ENCODE measurements around the gene NR3C2. TPM values are rescaled to one million over a fixed set of nuclear protein-coding genes. Genes with fewer than 3 reads are reported as not detected.

Gene NR3C2
- total RNA-seq, 5 donors from 2014 or later (not counting 1 experiment from before 2014, with no cell fraction given) = 33.5 to 60.4 (median 34.5) TPM

- peaks cover 63 to 77% (median 65%) of the 10 kb centered on the region in 3 donors for H3K4me1 Mint-ChIP-seq
- no peaks in the 10 kb centered on the region for H3K27me3 Mint-ChIP-seq
- CTCF ChIA-PET = interaction anchor here (0.5 to 1.8 kb wide), 12 partner anchors 8 to 1424 kb away, joined by 3 to 9 read pairs (median 3); no protein-coding TSS in a partner anchor
- peaks cover 0 to 6% (median 3%) of the 10 kb centered on the region in 3 donors for H3K9me3 Mint-ChIP-seq
- peak overlapping the region; percentile 93 to 98 for H3K27ac Mint-ChIP-seq
- peak in 11 of 35 experiments; percentile 10 to 65 (median 21) for DNase-seq
- peaks cover 0 to 10% of the 10 kb centered on the region in 2 donors for H3K36me3 ChIP-seq (ENCODE audit: control insufficient read depth in 2 of 2, extremely low read depth in 1 of 2, insufficient read depth in 1 of 2, low read length in 1 of 2)
- H3K27ac ChIP-seq (ENCODE audit: low read length) = peak overlapping the region; percentile 85
- H3K27me3 ChIP-seq (replicated peaks in 1 of 2; ENCODE audit: control insufficient read depth in 2 of 2, extremely low read depth in 1 of 2, insufficient read depth in 2 of 2, low read length in 1 of 2) = no peaks in the 10 kb centered on the region
- POLR2A ChIA-PET = interaction anchor here (0.6 to 1.2 kb wide), 5 partner anchors 40 to 392 kb away, joined by 3 to 7 read pairs (median 5); no protein-coding TSS in a partner anchor
- H3K4me1 ChIP-seq (ENCODE audit: control insufficient read depth in 1 of 2, extremely low read depth in 1 of 2, insufficient read depth in 2 of 2, low read length in 2 of 2) = peaks cover 27 to 49% of the 10 kb centered on the region in 2 experiments
- H3K9me3 ChIP-seq = peaks cover 2% of the 10 kb centered on the region
- 50% methylated on average over 5 of the region's 13 CpGs for WGBS (ENCODE audit: insufficient coverage)
- H3K36me3 Mint-ChIP-seq = peaks cover 32% of the 10 kb centered on the region
- peak; percentile 81 to 88 (median 84) for ATAC-seq (replicated peaks in 1 of 4)
- H3K4me3 Mint-ChIP-seq = peak overlapping the region; percentile 70 to 74 (median 72)
- H3K4me3 ChIP-seq (ENCODE audit: control insufficient read depth in 1 of 2, extremely low read depth in 1 of 2, low read length in 1 of 2) = peak overlapping the region; percentile 24 to 46
These were observed 381.7 kb downstream of the NR3C2 start for GRCh38 chr4:148060264-148061140.

GRCh38 chr4:148059617-148060180 lies 382.5 kb downstream of the NR3C2 start:
- H3K9me3 ChIP-seq = peaks cover 2% of the 10 kb centered on the region
- peak overlapping the region; percentile 85 for H3K27ac ChIP-seq (ENCODE audit: low read length)
- peaks cover 0 to 10% of the 10 kb centered on the region in 2 donors for H3K36me3 ChIP-seq (ENCODE audit: control insufficient read depth in 2 of 2, extremely low read depth in 1 of 2, insufficient read depth in 1 of 2, low read length in 1 of 2)
- ChIA-PET POLR2A (interaction anchor here (0.6 to 1.2 kb wide), 6 partner anchors 39 to 393 kb away, joined by 3 to 7 read pairs (median 4); no protein-coding TSS in a partner anchor), CTCF (interaction anchor here (0.6 to 1.2 kb wide), 13 partner anchors 15 to 1423 kb away, joined by 3 to 7 read pairs (median 3); no protein-coding TSS in a partner anchor)
- WGBS (ENCODE audit: insufficient coverage) = 78% methylated on average over 7 of the region's 10 CpGs
- DNase-seq (no peak), ATAC-seq (replicated peaks in 1 of 4) (no peak)
- H3K9me3 Mint-ChIP-seq = peaks cover 0 to 6% (median 3%) of the 10 kb centered on the region in 3 donors
- H3K4me1 ChIP-seq (ENCODE audit: control insufficient read depth in 1 of 2, extremely low read depth in 1 of 2, insufficient read depth in 2 of 2, low read length in 2 of 2) = peaks cover 27 to 58% of the 10 kb centered on the region in 2 experiments
- peaks cover 71 to 83% (median 73%) of the 10 kb centered on the region in 3 donors for H3K4me1 Mint-ChIP-seq
- H3K4me3 Mint-ChIP-seq = peak overlapping the region; percentile 64 to 71 (median 70)
- H3K27me3 ChIP-seq (replicated peaks in 1 of 2; ENCODE audit: control insufficient read depth in 2 of 2, extremely low read depth in 1 of 2, insufficient read depth in 2 of 2, low read length in 1 of 2) = no peaks in the 10 kb centered on the region
- peak overlapping the region; percentile 95 to 97 for H3K27ac Mint-ChIP-seq
- no peak overlapping the region for H3K4me3 ChIP-seq (ENCODE audit: control insufficient read depth in 1 of 2, extremely low read depth in 1 of 2, low read length in 1 of 2)
- H3K27me3 Mint-ChIP-seq = no peaks in the 10 kb centered on the region
- peaks cover 24% of the 10 kb centered on the region for H3K36me3 Mint-ChIP-seq

- Mint-ChIP-seq H3K4me1 (peaks cover 86 to 88% (median 87%) of the 10 kb centered on the region in 3 donors), H3K27ac (peak overlapping the region; percentile 95 to 97), H3K9me3 (peaks cover 0 to 6% (median 3%) of the 10 kb centered on the region in 3 donors), H3K27me3 (no peaks in the 10 kb centered on the region), H3K36me3 (peaks cover 14% of the 10 kb centered on the region), H3K4me3 (peak overlapping the region in 1 of 3 donors; percentile 70)
- DNase-seq (no peak), ATAC-seq (replicated peaks in 1 of 4) (no peak)
- Histone ChIP-seq H3K27me3 (replicated peaks in 1 of 2; ENCODE audit: control insufficient read depth in 2 of 2, extremely low read depth in 1 of 2, insufficient read depth in 2 of 2, low read length in 1 of 2) (no peaks in the 10 kb centered on the region), H3K36me3 (ENCODE audit: control insufficient read depth in 2 of 2, extremely low read depth in 1 of 2, insufficient read depth in 1 of 2, low read length in 1 of 2) (peaks cover 0 to 5% of the 10 kb centered on the region in 2 donors), H3K4me1 (ENCODE audit: control insufficient read depth in 1 of 2, extremely low read depth in 1 of 2, insufficient read depth in 2 of 2, low read length in 2 of 2) (peaks cover 37 to 71% of the 10 kb centered on the region in 2 experiments), H3K4me3 (ENCODE audit: control insufficient read depth in 1 of 2, extremely low read depth in 1 of 2, low read length in 1 of 2) (no peak overlapping the region), H3K27ac (ENCODE audit: low read length) (peak overlapping the region; percentile 85), H3K9me3 (peaks cover 2% of the 10 kb centered on the region)
- ChIA-PET POLR2A (interaction anchor here in 1 of 2 donors (0.6 kb wide), 1 partner anchor 34 kb away, joined by 3 read pairs; no protein-coding TSS in a partner anchor), CTCF (no interaction called here)
- WGBS (ENCODE audit: insufficient coverage) = 88% methylated on average over 5 of the region's 14 CpGs
These were observed 384.0 kb downstream of the NR3C2 start for GRCh38 chr4:148057984-148058859.

- Mint-ChIP-seq H3K36me3 (peaks cover 14% of the 10 kb centered on the region), H3K4me1 (peaks cover 90 to 95% (median 93%) of the 10 kb centered on the region in 3 donors), H3K9me3 (peaks cover 0 to 6% (median 3%) of the 10 kb centered on the region in 3 donors), H3K4me3 (peak overlapping the region in 1 of 3 donors; percentile 38), H3K27me3 (no peaks in the 10 kb centered on the region), H3K27ac (peak overlapping the region; percentile 95 to 97)
- ChIA-PET CTCF (no interaction called here), POLR2A (no interaction called here)
- peaks cover 44 to 74% of the 10 kb centered on the region in 2 experiments for H3K4me1 ChIP-seq (ENCODE audit: control insufficient read depth in 1 of 2, extremely low read depth in 1 of 2, insufficient read depth in 2 of 2, low read length in 2 of 2)
- H3K27me3 ChIP-seq (replicated peaks in 1 of 2; ENCODE audit: control insufficient read depth in 2 of 2, extremely low read depth in 1 of 2, insufficient read depth in 2 of 2, low read length in 1 of 2) = no peaks in the 10 kb centered on the region
- H3K27ac ChIP-seq (ENCODE audit: low read length) = peak overlapping the region; percentile 56
- H3K4me3 ChIP-seq (ENCODE audit: control insufficient read depth in 1 of 2, extremely low read depth in 1 of 2, low read length in 1 of 2) = no peak overlapping the region
- ATAC-seq (replicated peaks in 1 of 4) = no peak
- 100% methylated on average over 1 of the region's 5 CpGs for WGBS (ENCODE audit: insufficient coverage)
- peaks cover 0 to 4% of the 10 kb centered on the region in 2 donors for H3K36me3 ChIP-seq (ENCODE audit: control insufficient read depth in 2 of 2, extremely low read depth in 1 of 2, insufficient read depth in 1 of 2, low read length in 1 of 2)
- no peak for DNase-seq
- peaks cover 2% of the 10 kb centered on the region for H3K9me3 ChIP-seq
These were observed 384.7 kb downstream of the NR3C2 start for GRCh38 chr4:148057516-148057915.

- 29% methylated on average over 3 of the region's 6 CpGs for WGBS (ENCODE audit: insufficient coverage)
- ChIA-PET POLR2A (interaction anchor here in 1 of 2 donors (0.5 kb wide), 1 partner anchor 8 kb away, joined by 3 read pairs; no protein-coding TSS in a partner anchor), CTCF (interaction anchor here in 1 of 2 donors (0.6 to 0.9 kb wide), 2 partner anchors 11 to 566 kb away, joined by 4 read pairs; no protein-coding TSS in a partner anchor)
- Mint-ChIP-seq H3K36me3 (peaks cover 14% of the 10 kb centered on the region), H3K27me3 (no peaks in the 10 kb centered on the region), H3K9me3 (peaks cover 0 to 6% (median 3%) of the 10 kb centered on the region in 3 donors), H3K4me1 (peaks cover 94 to 98% (median 95%) of the 10 kb centered on the region in 3 donors), H3K4me3 (peak overlapping the region in 2 of 3 donors; percentile 4 to 38), H3K27ac (peak overlapping the region; percentile 95 to 97)
- no peaks in the 10 kb centered on the region for H3K27me3 ChIP-seq (replicated peaks in 1 of 2; ENCODE audit: control insufficient read depth in 2 of 2, extremely low read depth in 1 of 2, insufficient read depth in 2 of 2, low read length in 1 of 2)
- DNase-seq = peak; percentile 10 to 69 (median 43)
- H3K4me1 ChIP-seq (ENCODE audit: control insufficient read depth in 1 of 2, extremely low read depth in 1 of 2, insufficient read depth in 2 of 2, low read length in 2 of 2) = peaks cover 49 to 75% of the 10 kb centered on the region in 2 experiments
- peaks cover 0 to 4% of the 10 kb centered on the region in 2 donors for H3K36me3 ChIP-seq (ENCODE audit: control insufficient read depth in 2 of 2, extremely low read depth in 1 of 2, insufficient read depth in 1 of 2, low read length in 1 of 2)
- peak; percentile 28 to 49 (median 34) for ATAC-seq (replicated peaks in 1 of 4)
- no peak overlapping the region for H3K4me3 ChIP-seq (ENCODE audit: control insufficient read depth in 1 of 2, extremely low read depth in 1 of 2, low read length in 1 of 2)
- peak overlapping the region; percentile 56 for H3K27ac ChIP-seq (ENCODE audit: low read length)
- H3K9me3 ChIP-seq = peaks cover 2% of the 10 kb centered on the region
These were observed 385.3 kb downstream of the NR3C2 start for GRCh38 chr4:148056879-148057278.
